ENCODE data around the gene MPP3. TPM values are rescaled to one million over a fixed set of nuclear protein-coding genes. Genes with fewer than 3 reads are reported as not detected.

The MPP3 gene
- total RNA-seq, 6 experiments from 2014 or later = 1.3 to 2.5 (median 1.8) TPM

DNA sequence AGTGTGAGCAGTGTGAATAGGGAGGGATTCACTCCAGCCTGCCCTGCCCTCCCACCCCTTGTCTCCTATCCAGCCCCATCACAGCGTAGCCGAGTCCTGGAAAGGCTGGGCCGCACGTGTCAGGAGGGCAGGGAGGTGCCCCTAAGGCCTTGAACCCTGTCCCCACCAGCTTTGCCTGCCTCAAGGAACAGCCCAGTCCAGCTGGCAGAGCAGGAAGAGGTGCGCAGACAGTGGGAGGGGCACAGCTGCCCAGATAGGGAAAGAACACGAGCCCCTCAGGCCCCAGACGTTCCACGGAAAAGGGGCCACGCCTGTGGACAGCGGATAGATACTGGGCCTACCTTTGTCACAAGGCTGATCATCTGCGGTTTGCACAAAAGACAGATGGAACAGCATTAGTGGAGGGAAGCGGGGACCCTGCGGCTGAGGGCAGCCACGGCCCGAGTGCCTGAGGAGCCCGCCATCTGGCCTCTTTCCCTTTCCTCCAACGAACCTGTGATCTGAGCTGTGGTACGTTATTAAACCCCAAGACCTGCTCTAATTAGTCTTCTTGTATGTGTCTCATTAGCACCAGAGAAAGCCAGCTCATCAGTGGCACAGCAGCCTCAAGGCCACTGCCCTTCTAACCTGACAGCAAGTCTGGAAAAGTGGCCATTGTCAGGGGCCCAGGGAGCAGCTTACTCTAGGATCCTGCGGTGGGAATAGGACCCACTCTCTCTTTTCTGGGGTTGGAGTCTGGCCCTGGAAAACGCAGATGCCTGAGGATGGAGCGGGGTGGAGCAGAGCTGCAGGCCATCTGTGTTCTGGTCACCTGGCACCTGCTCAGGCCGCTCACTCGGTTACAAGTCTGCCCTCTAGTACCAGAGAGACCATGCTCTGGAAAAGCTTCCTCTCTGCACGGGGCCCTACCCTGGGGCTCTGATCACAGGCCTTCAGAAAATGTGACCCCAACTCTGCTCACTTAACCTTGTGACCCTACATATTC is 16.3 kb downstream of the MPP3 start:
- no peaks in the 10 kb centered on the region for H3K4me1 ChIP-seq
- WGBS (ENCODE audit: insufficient coverage, low coverage, low lambda C conversion rate, missing lambda C conversion rate) = 89% methylated on average over 8 of the region's 24 CpGs
- H3K27me3 ChIP-seq = no peaks in the 10 kb centered on the region
- H3K9me3 ChIP-seq = no peaks in the 10 kb centered on the region
- H3K4me3 ChIP-seq = no peak overlapping the region
- ATAC-seq (no peak), DNase-seq (no peak)
- H3K36me3 ChIP-seq = no peaks in the 10 kb centered on the region
- TF ChIP-seq POLR2A (IDR thresholded peaks at IDR 0.05) = no peak
- TF ChIP-seq, protein P1, sequence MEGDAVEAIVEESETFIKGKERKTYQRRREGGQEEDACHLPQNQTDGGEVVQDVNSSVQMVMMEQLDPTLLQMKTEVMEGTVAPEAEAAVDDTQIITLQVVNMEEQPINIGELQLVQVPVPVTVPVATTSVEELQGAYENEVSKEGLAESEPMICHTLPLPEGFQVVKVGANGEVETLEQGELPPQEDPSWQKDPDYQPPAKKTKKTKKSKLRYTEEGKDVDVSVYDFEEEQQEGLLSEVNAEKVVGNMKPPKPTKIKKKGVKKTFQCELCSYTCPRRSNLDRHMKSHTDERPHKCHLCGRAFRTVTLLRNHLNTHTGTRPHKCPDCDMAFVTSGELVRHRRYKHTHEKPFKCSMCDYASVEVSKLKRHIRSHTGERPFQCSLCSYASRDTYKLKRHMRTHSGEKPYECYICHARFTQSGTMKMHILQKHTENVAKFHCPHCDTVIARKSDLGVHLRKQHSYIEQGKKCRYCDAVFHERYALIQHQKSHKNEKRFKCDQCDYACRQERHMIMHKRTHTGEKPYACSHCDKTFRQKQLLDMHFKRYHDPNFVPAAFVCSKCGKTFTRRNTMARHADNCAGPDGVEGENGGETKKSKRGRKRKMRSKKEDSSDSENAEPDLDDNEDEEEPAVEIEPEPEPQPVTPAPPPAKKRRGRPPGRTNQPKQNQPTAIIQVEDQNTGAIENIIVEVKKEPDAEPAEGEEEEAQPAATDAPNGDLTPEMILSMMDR (IDR thresholded peaks at IDR 0.05) = no peak
- intact Hi-C loops (cut with DNase I) = no loop called here
- no peak overlapping the region for H3K27ac ChIP-seq

- ATAC-seq (no peak), DNase-seq (no peak)
- WGBS (ENCODE audit: insufficient coverage, low coverage, low lambda C conversion rate, missing lambda C conversion rate) = 18% methylated on average over 1 of the region's 1 CpG
- intact Hi-C loops (cut with DNase I) = no loop called here
- Histone ChIP-seq H3K4me3 (no peak overlapping the region), H3K9me3 (no peaks in the 10 kb centered on the region), H3K4me1 (no peaks in the 10 kb centered on the region), H3K27ac (no peak overlapping the region), H3K36me3 (no peaks in the 10 kb centered on the region), H3K27me3 (no peaks in the 10 kb centered on the region)
- TF ChIP-seq, protein P1 (IDR thresholded peaks at IDR 0.05) = no peak
- no peak for TF ChIP-seq POLR2A (IDR thresholded peaks at IDR 0.05)
Measured at GRCh38 chr17:43814714-43815113, 18.2 kb downstream of the MPP3 start.

DNA sequence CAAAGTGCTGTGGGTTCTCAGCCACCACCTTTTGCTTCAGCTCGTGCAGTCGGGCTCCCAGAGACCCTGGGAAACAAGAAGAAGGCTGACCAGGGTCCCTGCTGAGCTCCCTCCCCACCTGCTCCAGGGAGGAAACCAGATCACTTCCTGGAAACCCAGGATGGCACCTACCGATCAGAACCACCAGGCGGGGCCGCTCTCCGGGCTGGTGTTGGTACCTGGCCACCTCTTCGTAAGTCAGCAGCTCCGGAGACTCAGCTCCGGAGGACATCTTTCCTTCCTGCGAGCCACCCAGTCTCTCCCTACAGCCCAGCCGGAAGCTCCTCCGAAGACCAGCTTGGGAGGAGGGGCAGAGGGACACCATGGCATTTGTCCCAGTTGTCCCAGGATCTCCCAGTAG is 18.9 kb downstream of the MPP3 start:
- no peaks in the 10 kb centered on the region for H3K36me3 ChIP-seq
- H3K4me1 ChIP-seq = no peaks in the 10 kb centered on the region
- ATAC-seq (no peak), DNase-seq (no peak)
- WGBS (ENCODE audit: insufficient coverage, low coverage, low lambda C conversion rate, missing lambda C conversion rate) = 73% methylated on average over 2 of the region's 12 CpGs
- H3K27me3 ChIP-seq = no peaks in the 10 kb centered on the region
- no peaks in the 10 kb centered on the region for H3K9me3 ChIP-seq
- TF ChIP-seq POLR2A (IDR thresholded peaks at IDR 0.05) = no peak
- TF ChIP-seq, protein P1 (IDR thresholded peaks at IDR 0.05) = no peak
- intact Hi-C loops (cut with DNase I) = no loop called here
- H3K27ac ChIP-seq = no peak overlapping the region
- H3K4me3 ChIP-seq = no peak overlapping the region

DNA sequence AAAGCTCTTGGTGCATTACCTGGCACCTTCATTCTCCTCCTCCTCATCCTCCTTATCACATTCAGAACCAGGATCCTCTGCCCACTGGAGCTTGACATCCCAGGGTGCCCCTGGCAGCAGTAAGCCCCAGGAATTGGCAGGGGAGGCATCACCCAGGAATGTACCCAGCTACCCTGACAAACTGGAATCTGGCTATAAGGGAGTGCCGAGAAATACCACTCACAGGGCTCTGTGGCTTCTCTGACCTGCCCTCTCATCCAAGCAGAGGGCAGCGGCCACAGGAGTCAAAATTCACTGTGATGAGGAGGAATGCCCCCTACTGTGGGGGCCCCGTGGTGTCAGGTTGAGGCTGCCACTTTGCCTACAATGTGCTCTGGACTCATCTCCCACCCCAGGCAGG is 19.6 kb downstream of the MPP3 start:
- no peaks in the 10 kb centered on the region for H3K36me3 ChIP-seq

More for the DNA sequence above, 19.6 kb downstream of the MPP3 start:
- DNase-seq (no peak), ATAC-seq (no peak)
- no CpG with 5 or more reads among the region's 3 CpGs for WGBS (ENCODE audit: insufficient coverage, low coverage, low lambda C conversion rate, missing lambda C conversion rate)
- no peak overlapping the region for H3K4me3 ChIP-seq
- no peaks in the 10 kb centered on the region for H3K4me1 ChIP-seq
- TF ChIP-seq, protein P1 (IDR thresholded peaks at IDR 0.05) = no peak
- TF ChIP-seq POLR2A (IDR thresholded peaks at IDR 0.05) = no peak
- no peaks in the 10 kb centered on the region for H3K27me3 ChIP-seq
- no peaks in the 10 kb centered on the region for H3K9me3 ChIP-seq
- no peak overlapping the region for H3K27ac ChIP-seq
- intact Hi-C loops (cut with DNase I) = no loop called here

All from right lobe of liver (tissue), 6 donors.